GM23338 (cell line): ENCODE measurements around the gene TMC3. TPM values are rescaled to one million over a fixed set of nuclear protein-coding genes. Genes with fewer than 3 reads are reported as not detected.

ENCODE experiments used
- ATAC-seq: fragments of 200-7000 bp; cut with Tn5 transposase; 3 replicates; pipeline ENCODE4 v1.9.1; 2020
- DNase-seq: peaks from one replicate; pipeline ENCODE4 v3.0.0-alpha.2; 2015; ENCODE audit warnings: low spot score
- H2AFZ ChIP-seq: fragments of 200-600 bp; sonication (generic); 2 replicates; pipeline ENCODE4 v1.8.0; 2016; ENCODE audit warnings: antibody characterized with exemption, mild to moderate bottlenecking, moderate library complexity
- H3F3A ChIP-seq: fragments of 200-600 bp; sonication (generic); replicated peaks from 2 replicates; pipeline ENCODE4 v1.8.0; 2017; ENCODE audit warnings: antibody characterized with exemption, mixed run types, low read depth
- H3K27ac ChIP-seq: fragments of 200-600 bp; sonication (generic); 2 replicates; pipeline ENCODE4 v1.6.1; 2016; ENCODE audit warnings: low read depth
- H3K27me3 ChIP-seq: fragments of 200-600 bp; sonication (generic); 2 replicates; pipeline ENCODE4 v1.8.0; 2016; ENCODE audit warnings: mild to moderate bottlenecking, mixed run types, moderate library complexity; ENCODE audit not compliant: insufficient read depth
- H3K36me3 ChIP-seq: fragments of 200-600 bp; sonication (generic); 2 replicates; pipeline ENCODE4 v1.8.0; 2016; ENCODE audit warnings: mild to moderate bottlenecking; ENCODE audit not compliant: insufficient read depth
- H3K4me1 ChIP-seq: fragments of 200-600 bp; sonication (generic); 2 replicates; pipeline ENCODE4 v1.8.0; 2016; ENCODE audit warnings: mild to moderate bottlenecking, moderate library complexity; ENCODE audit not compliant: insufficient read depth
- H3K4me2 ChIP-seq: fragments of 200-600 bp; sonication (generic); 2 replicates; pipeline ENCODE4 v1.7.1; 2017; ENCODE audit warnings: mixed run types
- H3K4me3 ChIP-seq: fragments of 200-600 bp; sonication (generic); 2 replicates; pipeline ENCODE4 v1.6.1; 2016; ENCODE audit warnings: mixed run types
- H3K79me2 ChIP-seq: fragments of 200-600 bp; sonication (generic); replicated peaks from 2 replicates; pipeline ENCODE4 v1.8.0; 2017; ENCODE audit warnings: mild to moderate bottlenecking; ENCODE audit not compliant: insufficient read depth
- H3K9me2 ChIP-seq: fragments of 200-600 bp; sonication (generic); 2 replicates; pipeline ENCODE4 v1.8.0; 2017; ENCODE audit not compliant: insufficient read depth
- H4K20me1 ChIP-seq: fragments of 200-600 bp; sonication (generic); replicated peaks from 2 replicates; pipeline ENCODE4 v1.8.0; 2017; ENCODE audit warnings: mild to moderate bottlenecking; ENCODE audit not compliant: insufficient read depth
- H3K27ac Mint-ChIP-seq: 2 replicates; pipeline ENCODE4 v1.8.0; 2020; ENCODE audit warnings: inconsistent platforms, mild to moderate bottlenecking, moderate library complexity, mixed read lengths
- H3K27me3 Mint-ChIP-seq: 3 replicates; pipeline ENCODE4 v1.8.0; 2022; ENCODE audit warnings: low read depth, mild to moderate bottlenecking, moderate library complexity, mixed read lengths, inconsistent platforms; ENCODE audit not compliant: insufficient read depth, poor library complexity
- H3K36me3 Mint-ChIP-seq: 3 replicates; pipeline ENCODE4 v1.8.0; 2021; ENCODE audit warnings: low read depth, mild to moderate bottlenecking, inconsistent platforms, moderate library complexity, mixed read lengths
- H3K4me1 Mint-ChIP-seq: 3 replicates; pipeline ENCODE4 v1.8.0; 2020; ENCODE audit warnings: mild to moderate bottlenecking, inconsistent platforms, mixed read lengths
- H3K4me3 Mint-ChIP-seq: 3 replicates; pipeline ENCODE4 v1.8.0; 2021; ENCODE audit warnings: moderate library complexity, mild to moderate bottlenecking, inconsistent platforms, mixed read lengths
- H3K9me3 Mint-ChIP-seq: 3 replicates; pipeline ENCODE4 v1.8.0; 2020; ENCODE audit warnings: moderate library complexity, mild to moderate bottlenecking, inconsistent platforms, mixed read lengths
- CREB1 ChIP-seq: fragments of 250-450 bp; sonication (Bioruptor Pico); IDR thresholded peaks from 2 replicates; pipeline ENCODE4 v1.5.0; 2020; ENCODE audit warnings: low read depth, mild to moderate bottlenecking, moderate library complexity
- EZH2 ChIP-seq: fragments of 200-600 bp; sonication (generic); IDR thresholded peaks from one replicate; pipeline ENCODE4 v1.8.0; 2017; ENCODE audit warnings: antibody characterized with exemption, mild to moderate bottlenecking, low read depth; ENCODE audit not compliant: unreplicated experiment
- JUNB ChIP-seq: IDR thresholded peaks from one replicate; pipeline ENCODE4 v1.6.1; 2016; ENCODE audit warnings: antibody characterized with exemption; ENCODE audit not compliant: unreplicated experiment
- NANOG ChIP-seq: IDR thresholded peaks from 2 replicates; pipeline ENCODE4 v1.6.1; 2016; ENCODE audit warnings: antibody characterized with exemption, borderline replicate concordance
- POLR2AphosphoS5 ChIP-seq: IDR thresholded peaks from 2 replicates; pipeline ENCODE4 v1.6.1; 2016; ENCODE audit warnings: antibody characterized with exemption, low read depth
- STAT1 ChIP-seq: IDR thresholded peaks from one replicate; pipeline ENCODE4 v1.6.1; 2016; ENCODE audit warnings: antibody characterized with exemption; ENCODE audit not compliant: unreplicated experiment
- ZNF114 ChIP-seq: fragments of 250-450 bp; sonication (Bioruptor Pico); IDR thresholded peaks from 2 replicates; pipeline ENCODE4 v1.5.0; 2020; ENCODE audit warnings: mild to moderate bottlenecking, moderate library complexity
- ZNF331 ChIP-seq: fragments of 250-450 bp; sonication (Bioruptor Pico); IDR thresholded peaks from 2 replicates; pipeline ENCODE4 v1.5.0; 2020; ENCODE audit warnings: low read depth, mild to moderate bottlenecking, moderate library complexity
- polyA plus RNA-seq: library from polyadenylated mRNA; unstranded; fragments of >200 nt; fragmentation: Nextera tagmentation; extraction: Ambion mirVana; gene quantifications from 2 replicates; pipeline ENCODE4 v1.2.1, GENCODE V29; 2016
- total RNA-seq: library from RNA; depleted of rRNA; stranded (reverse); fragments of >200 nt; shearing (Covaris generic); gene quantifications from 2 replicates; pipeline ENCODE4 v1.2.3, GENCODE V29; 2014
- TF ChIP-seq, protein P1 (sequence below): fragments of 250-450 bp; sonication (Bioruptor Pico); IDR thresholded peaks from 2 replicates; pipeline ENCODE4 v1.5.0; 2020; ENCODE audit warnings: mild to moderate bottlenecking, moderate library complexity
- TF ChIP-seq, protein P2 (sequence below), 2 experiments: fragments of 200-600 bp in 1 of 2; sonication (generic) in 1 of 2; conservative IDR thresholded peaks; 2 replicates each; pipeline versions ENCODE4 v1.5.1 to v1.6.1; 2016 to 2017; ENCODE audit warnings: antibody characterized with exemption in 2 of 2, low read depth in 2 of 2, mild to moderate bottlenecking in 2 of 2, moderate library complexity in 1 of 2
- TF ChIP-seq, protein P3 (sequence below): IDR thresholded peaks from 2 replicates; pipeline ENCODE4 v1.6.1; 2016; ENCODE audit warnings: antibody characterized with exemption
- TF ChIP-seq, protein P4 (sequence below): IDR thresholded peaks from one replicate; pipeline ENCODE4 v1.6.1; 2018; ENCODE audit warnings: antibody characterized with exemption; ENCODE audit not compliant: unreplicated experiment

TMC3 gene
- total and polyA plus RNA-seq, 2 experiments from 2014 or later: 0.10 TPM; not detected in 1

DNA sequence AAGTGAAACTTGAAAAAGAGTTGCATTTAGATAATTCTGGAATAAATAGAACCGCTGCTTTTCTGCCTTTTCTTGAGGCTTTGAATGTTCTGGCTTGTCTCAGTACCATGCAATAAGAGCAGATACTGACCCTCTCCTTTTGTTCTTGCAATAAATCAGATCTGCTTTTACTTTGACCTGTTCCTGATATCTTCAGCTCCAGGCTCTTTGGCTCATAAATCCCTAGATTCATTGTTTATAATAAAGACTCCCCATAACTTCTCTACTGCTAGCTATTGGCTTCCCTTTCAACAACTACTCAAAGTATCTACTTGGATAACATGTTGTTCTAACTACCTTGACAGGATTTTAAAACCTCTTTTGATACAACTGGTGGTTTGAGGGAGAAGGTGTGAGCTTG, 47.4 kb upstream of the TMC3 start:
- no peaks in the 10 kb centered on the region for H3F3A ChIP-seq
- H3K79me2 ChIP-seq: no peaks in the 10 kb centered on the region
- H3K27ac ChIP-seq: no peak overlapping the region
- H3K27me3 ChIP-seq: no peaks in the 10 kb centered on the region
- no peak overlapping the region for H2AFZ ChIP-seq
- no peak overlapping the region for H3K4me2 ChIP-seq
- TF ChIP-seq, protein P1, sequence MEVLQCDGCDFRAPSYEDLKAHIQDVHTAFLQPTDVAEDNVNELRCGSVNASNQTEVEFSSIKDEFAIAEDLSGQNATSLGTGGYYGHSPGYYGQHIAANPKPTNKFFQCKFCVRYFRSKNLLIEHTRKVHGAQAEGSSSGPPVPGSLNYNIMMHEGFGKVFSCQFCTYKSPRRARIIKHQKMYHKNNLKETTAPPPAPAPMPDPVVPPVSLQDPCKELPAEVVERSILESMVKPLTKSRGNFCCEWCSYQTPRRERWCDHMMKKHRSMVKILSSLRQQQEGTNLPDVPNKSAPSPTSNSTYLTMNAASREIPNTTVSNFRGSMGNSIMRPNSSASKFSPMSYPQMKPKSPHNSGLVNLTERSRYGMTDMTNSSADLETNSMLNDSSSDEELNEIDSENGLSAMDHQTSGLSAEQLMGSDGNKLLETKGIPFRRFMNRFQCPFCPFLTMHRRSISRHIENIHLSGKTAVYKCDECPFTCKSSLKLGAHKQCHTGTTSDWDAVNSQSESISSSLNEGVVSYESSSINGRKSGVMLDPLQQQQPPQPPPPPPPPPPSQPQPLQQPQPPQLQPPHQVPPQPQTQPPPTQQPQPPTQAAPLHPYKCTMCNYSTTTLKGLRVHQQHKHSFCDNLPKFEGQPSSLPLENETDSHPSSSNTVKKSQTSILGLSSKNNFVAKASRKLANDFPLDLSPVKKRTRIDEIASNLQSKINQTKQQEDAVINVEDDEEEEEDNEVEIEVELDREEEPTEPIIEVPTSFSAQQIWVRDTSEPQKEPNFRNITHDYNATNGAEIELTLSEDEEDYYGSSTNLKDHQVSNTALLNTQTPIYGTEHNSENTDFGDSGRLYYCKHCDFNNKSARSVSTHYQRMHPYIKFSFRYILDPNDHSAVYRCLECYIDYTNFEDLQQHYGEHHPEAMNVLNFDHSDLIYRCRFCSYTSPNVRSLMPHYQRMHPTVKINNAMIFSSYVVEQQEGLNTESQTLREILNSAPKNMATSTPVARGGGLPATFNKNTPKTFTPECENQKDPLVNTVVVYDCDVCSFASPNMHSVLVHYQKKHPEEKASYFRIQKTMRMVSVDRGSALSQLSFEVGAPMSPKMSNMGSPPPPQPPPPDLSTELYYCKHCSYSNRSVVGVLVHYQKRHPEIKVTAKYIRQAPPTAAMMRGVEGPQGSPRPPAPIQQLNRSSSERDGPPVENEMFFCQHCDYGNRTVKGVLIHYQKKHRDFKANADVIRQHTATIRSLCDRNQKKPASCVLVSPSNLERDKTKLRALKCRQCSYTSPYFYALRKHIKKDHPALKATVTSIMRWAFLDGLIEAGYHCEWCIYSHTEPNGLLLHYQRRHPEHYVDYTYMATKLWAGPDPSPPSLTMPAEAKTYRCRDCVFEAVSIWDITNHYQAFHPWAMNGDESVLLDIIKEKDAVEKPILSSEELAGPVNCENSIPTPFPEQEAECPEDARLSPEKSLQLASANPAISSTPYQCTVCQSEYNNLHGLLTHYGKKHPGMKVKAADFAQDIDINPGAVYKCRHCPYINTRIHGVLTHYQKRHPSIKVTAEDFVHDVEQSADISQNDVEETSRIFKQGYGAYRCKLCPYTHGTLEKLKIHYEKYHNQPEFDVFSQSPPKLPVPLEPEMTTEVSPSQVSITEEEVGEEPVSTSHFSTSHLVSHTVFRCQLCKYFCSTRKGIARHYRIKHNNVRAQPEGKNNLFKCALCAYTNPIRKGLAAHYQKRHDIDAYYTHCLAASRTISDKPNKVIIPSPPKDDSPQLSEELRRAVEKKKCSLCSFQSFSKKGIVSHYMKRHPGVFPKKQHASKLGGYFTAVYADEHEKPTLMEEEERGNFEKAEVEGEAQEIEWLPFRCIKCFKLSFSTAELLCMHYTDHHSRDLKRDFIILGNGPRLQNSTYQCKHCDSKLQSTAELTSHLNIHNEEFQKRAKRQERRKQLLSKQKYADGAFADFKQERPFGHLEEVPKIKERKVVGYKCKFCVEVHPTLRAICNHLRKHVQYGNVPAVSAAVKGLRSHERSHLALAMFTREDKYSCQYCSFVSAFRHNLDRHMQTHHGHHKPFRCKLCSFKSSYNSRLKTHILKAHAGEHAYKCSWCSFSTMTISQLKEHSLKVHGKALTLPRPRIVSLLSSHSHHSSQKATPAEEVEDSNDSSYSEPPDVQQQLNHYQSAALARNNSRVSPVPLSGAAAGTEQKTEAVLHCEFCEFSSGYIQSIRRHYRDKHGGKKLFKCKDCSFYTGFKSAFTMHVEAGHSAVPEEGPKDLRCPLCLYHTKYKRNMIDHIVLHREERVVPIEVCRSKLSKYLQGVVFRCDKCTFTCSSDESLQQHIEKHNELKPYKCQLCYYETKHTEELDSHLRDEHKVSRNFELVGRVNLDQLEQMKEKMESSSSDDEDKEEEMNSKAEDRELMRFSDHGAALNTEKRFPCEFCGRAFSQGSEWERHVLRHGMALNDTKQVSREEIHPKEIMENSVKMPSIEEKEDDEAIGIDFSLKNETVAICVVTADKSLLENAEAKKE (CRISPR knock-in tag): no peak
- TF ChIP-seq STAT1: no peak
- no peak for TF ChIP-seq ZNF331 (CRISPR knock-in tag)
- TF ChIP-seq, protein P2, sequence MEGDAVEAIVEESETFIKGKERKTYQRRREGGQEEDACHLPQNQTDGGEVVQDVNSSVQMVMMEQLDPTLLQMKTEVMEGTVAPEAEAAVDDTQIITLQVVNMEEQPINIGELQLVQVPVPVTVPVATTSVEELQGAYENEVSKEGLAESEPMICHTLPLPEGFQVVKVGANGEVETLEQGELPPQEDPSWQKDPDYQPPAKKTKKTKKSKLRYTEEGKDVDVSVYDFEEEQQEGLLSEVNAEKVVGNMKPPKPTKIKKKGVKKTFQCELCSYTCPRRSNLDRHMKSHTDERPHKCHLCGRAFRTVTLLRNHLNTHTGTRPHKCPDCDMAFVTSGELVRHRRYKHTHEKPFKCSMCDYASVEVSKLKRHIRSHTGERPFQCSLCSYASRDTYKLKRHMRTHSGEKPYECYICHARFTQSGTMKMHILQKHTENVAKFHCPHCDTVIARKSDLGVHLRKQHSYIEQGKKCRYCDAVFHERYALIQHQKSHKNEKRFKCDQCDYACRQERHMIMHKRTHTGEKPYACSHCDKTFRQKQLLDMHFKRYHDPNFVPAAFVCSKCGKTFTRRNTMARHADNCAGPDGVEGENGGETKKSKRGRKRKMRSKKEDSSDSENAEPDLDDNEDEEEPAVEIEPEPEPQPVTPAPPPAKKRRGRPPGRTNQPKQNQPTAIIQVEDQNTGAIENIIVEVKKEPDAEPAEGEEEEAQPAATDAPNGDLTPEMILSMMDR (conservative IDR thresholded peaks at IDR 0.05; ENCODE audit: low read depth in 2 of 2): no peak
- TF ChIP-seq, protein P3, sequence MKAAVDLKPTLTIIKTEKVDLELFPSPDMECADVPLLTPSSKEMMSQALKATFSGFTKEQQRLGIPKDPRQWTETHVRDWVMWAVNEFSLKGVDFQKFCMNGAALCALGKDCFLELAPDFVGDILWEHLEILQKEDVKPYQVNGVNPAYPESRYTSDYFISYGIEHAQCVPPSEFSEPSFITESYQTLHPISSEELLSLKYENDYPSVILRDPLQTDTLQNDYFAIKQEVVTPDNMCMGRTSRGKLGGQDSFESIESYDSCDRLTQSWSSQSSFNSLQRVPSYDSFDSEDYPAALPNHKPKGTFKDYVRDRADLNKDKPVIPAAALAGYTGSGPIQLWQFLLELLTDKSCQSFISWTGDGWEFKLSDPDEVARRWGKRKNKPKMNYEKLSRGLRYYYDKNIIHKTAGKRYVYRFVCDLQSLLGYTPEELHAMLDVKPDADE: no peak
- TF ChIP-seq JUNB: no peak
- TF ChIP-seq POLR2AphosphoS5: no peak
- no peak for TF ChIP-seq ZNF114 (CRISPR knock-in tag)
- TF ChIP-seq EZH2: no peak
- TF ChIP-seq, protein P4, sequence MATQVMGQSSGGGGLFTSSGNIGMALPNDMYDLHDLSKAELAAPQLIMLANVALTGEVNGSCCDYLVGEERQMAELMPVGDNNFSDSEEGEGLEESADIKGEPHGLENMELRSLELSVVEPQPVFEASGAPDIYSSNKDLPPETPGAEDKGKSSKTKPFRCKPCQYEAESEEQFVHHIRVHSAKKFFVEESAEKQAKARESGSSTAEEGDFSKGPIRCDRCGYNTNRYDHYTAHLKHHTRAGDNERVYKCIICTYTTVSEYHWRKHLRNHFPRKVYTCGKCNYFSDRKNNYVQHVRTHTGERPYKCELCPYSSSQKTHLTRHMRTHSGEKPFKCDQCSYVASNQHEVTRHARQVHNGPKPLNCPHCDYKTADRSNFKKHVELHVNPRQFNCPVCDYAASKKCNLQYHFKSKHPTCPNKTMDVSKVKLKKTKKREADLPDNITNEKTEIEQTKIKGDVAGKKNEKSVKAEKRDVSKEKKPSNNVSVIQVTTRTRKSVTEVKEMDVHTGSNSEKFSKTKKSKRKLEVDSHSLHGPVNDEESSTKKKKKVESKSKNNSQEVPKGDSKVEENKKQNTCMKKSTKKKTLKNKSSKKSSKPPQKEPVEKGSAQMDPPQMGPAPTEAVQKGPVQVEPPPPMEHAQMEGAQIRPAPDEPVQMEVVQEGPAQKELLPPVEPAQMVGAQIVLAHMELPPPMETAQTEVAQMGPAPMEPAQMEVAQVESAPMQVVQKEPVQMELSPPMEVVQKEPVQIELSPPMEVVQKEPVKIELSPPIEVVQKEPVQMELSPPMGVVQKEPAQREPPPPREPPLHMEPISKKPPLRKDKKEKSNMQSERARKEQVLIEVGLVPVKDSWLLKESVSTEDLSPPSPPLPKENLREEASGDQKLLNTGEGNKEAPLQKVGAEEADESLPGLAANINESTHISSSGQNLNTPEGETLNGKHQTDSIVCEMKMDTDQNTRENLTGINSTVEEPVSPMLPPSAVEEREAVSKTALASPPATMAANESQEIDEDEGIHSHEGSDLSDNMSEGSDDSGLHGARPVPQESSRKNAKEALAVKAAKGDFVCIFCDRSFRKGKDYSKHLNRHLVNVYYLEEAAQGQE: no peak
- TF ChIP-seq NANOG: no peak
- no peak for TF ChIP-seq CREB1 (CRISPR knock-in tag)
- no peak overlapping the region for H3K4me3 ChIP-seq
- no peaks in the 10 kb centered on the region for H3K36me3 ChIP-seq
- peaks cover 11% of the 10 kb centered on the region for H3K4me1 ChIP-seq
- no peak for DNase-seq
- Mint-ChIP-seq H3K4me1 (peaks cover 18% of the 10 kb centered on the region), H3K27me3 (peaks cover 3% of the 10 kb centered on the region), H3K27ac (no peak overlapping the region), H3K36me3 (no peaks in the 10 kb centered on the region), H3K9me3 (no peaks in the 10 kb centered on the region), H3K4me3 (no peak overlapping the region)
- no peak for ATAC-seq
- H4K20me1 ChIP-seq: no peaks in the 10 kb centered on the region
- H3K9me2 ChIP-seq: no peaks in the 10 kb centered on the region
